Liver (tissue), 3 donors: ENCODE results near the gene ITGB3.

ENCODE experiments used
- CTCF ChIP-seq: fragments of 150-350 bp; IDR thresholded peaks from 2 replicates; pipeline ENCODE4 v1.5.1; 2017; ENCODE audit warnings: improper control_type of control experiment, low read depth, low read length; ENCODE audit not compliant: missing input control
- EGR1 ChIP-seq, 2 donors: IDR thresholded peaks; 2 replicates each; pipeline ENCODE4 v1.6.1; 2016 to 2018; ENCODE audit warnings: antibody characterized with exemption in 2 of 2, low read depth in 2 of 2
- HNF4G ChIP-seq: IDR thresholded peaks from 2 replicates; pipeline ENCODE4 v1.6.1; 2016; ENCODE audit warnings: antibody characterized with exemption
- JUND ChIP-seq, 2 donors: IDR thresholded peaks; 2 replicates each; pipeline ENCODE4 v1.6.1; 2016; ENCODE audit warnings: antibody characterized with exemption in 2 of 2
- MAX ChIP-seq: IDR thresholded peaks from 2 replicates; pipeline ENCODE4 v1.6.1; 2016; ENCODE audit warnings: antibody characterized with exemption
- RAD21 ChIP-seq, 2 donors: IDR thresholded peaks; 2 replicates each; pipeline ENCODE4 v1.6.1; 2016; ENCODE audit warnings: antibody characterized with exemption in 2 of 2, mild to moderate bottlenecking in 2 of 2
- REST ChIP-seq: IDR thresholded peaks from 2 replicates; pipeline ENCODE4 v1.6.1; 2016; ENCODE audit warnings: antibody characterized with exemption, mild to moderate bottlenecking
- SP1 ChIP-seq: IDR thresholded peaks from 2 replicates; pipeline ENCODE4 v1.6.1; 2018; ENCODE audit warnings: antibody characterized with exemption, mild to moderate bottlenecking
- TAF1 ChIP-seq: conservative IDR thresholded peaks from 2 replicates; pipeline ENCODE4 v1.6.1; 2016; ENCODE audit warnings: antibody characterized with exemption, mild to moderate bottlenecking
- YY1 ChIP-seq: IDR thresholded peaks from 2 replicates; pipeline ENCODE4 v1.6.1; 2016; ENCODE audit warnings: antibody characterized with exemption, mild to moderate bottlenecking
- donor health status: healthy.
- donor health status: healthy.

GRCh38 chr17:47223460-47223859, 30.2 kb upstream of the ITGB3 start:
- TF ChIP-seq JUND (IDR thresholded peaks at IDR 0.05) (no peak), CTCF (no peak), YY1 (no peak), MAX (no peak), TAF1 (no peak), RAD21 (IDR thresholded peaks at IDR 0.05) (peak; percentile 10 to 28), REST (no peak), SP1 (peak; percentile 29), EGR1 (IDR thresholded peaks at IDR 0.05; ENCODE audit: low read depth in 2 of 2) (no peak), HNF4G (no peak)
